GM11168 (cell line): Measurements from ENCODE around the gene THRB.

Experiments
- in situ Hi-C: fragments of 300-500 bp; cut with MboI; formaldehyde crosslinking; loops from one replicate; pipeline ENCODE4 v1.12.0; 2022; ENCODE audit warnings: low sequenced_read_pairs; ENCODE audit not compliant: unreplicated experiment

The THRB gene

DNA sequence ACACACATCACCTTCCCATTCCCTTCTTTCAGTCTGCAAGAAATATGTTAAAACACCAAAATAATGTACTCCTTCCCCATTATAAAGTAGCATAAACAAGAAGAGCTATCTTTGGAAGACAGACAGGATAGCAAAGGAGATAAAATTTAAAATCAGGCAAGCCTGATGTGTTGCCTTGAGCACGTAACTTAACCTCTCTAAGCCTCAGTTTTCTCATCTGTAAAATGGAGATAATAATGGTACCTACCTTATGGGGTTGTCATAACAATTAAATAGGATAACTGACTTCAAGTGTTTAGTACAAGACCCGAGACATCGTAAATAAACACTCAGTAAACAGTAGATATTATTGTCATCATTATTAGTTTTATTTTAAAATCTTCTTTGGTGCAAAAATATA lies 407.2 kb downstream of the THRB start:
- in situ Hi-C loops, result no loop called here

DNA sequence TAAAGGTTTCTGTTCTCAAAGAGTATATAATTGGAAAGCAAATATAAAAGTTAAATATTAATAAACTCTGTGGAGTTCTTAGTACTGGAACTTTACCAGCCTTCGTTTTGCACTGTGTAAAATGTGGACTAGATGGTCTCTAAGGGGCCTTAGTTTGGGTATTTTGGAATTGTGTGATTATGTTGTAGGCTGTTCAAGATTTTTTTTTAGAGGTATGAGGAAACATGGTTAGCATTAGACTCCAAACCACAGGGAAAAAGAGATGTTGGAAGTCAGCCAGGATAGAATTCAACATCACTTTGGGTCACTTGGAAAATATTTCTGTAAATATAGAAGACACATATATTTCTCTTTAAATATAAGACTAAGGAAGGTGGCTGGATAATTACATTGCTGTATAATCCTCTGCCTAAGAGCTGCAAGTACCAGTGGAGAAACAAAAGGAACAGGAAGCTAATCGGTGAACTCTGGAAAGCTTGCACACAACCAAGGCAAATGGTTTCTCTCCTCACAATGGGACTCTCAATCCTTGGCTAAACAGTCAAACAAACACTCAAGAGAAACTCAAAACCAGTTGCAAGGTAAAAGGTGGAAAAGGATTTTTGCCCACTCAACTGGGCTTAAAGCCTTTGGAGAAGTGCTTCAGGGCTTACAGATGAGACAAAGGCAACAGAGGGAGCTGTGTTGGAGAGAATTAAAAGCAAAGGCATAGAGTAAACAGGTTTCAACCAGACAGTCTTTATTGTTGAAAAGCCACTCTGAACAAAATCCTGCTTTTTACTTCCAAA lies 407.8 kb downstream of the THRB start:
- in situ Hi-C loops, result no loop called here

DNA sequence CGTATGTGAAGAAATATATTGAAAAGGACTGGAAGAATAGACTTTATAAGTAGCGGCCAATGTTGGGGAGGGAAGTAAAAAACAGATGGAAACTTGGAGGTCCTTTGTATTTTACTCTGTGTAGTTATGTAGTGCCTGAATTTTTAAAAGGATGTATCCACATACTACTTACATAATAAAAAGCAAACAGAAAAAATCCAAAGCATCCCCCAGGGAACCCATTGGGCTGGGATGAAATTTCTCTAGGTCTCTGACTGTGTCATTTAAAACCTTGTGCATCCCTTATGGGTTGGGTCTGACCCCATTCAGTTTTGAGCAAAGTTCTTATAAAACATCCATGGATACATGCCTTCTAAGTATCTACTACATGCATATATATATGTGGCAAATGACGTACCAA lies 408.4 kb downstream of the THRB start:
- in situ Hi-C loops, result no loop called here

DNA sequence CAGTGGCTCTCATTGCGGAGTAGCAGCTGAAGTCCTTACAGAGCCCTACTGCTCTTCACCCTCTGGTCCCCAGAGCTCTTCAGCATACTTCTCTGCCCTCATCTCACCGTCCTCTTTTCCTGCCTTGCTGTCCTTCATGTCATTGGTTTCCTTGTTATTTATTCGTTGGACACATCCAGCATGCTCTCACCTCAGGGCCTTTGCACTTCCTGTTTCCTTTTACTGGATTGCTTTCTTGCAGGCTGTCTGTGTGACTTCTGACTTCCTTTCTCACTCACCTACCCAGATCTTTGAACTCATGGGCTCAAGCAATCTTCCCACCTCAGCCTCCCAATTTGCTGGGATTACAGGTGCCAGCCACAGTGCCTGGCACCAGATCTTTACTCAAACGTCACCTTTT lies 422.5 kb downstream of the THRB start:
- in situ Hi-C loops, result no loop called here

DNA sequence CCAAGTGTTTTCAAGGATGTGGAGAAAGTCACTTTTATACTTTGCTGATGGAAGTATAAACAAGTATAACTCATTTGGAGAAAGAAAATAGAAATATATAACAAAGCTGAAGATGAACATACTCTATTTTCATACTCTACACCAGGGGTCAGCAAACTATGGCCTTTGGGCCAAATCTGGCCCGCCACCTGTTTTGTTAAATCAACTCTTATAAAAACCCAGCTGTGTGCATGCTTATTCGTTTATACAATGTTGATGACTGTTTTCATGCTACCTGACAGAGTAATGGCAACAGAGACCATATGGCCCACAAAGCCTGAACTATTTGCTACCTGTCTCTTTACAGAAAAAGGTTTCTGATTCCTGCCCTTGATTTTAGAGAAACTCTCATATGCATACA lies 425.6 kb downstream of the THRB start:
- in situ Hi-C loops, result no loop called here

DNA sequence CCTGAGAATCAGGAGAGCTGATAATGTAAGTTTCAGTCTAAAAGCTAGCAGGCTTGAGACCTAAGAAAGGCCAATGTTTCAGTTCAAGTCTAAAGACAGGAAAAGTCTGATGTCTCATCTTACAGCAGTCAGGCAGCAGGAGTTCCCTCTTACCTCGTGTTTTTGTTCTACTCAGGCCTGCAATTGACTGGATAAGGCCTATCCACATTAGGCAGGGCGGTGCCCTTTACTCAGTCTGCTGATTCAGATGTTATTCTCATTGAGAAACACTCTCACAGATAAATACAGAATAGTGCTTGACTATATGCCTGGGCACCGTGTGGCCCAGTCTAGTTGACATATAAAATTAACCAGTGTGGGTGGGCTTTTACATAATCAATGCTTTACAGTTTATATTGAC lies 427.2 kb downstream of the THRB start:
- in situ Hi-C loops, result no loop called here
